ENCODE data around the gene TMEM132C.

DNA sequence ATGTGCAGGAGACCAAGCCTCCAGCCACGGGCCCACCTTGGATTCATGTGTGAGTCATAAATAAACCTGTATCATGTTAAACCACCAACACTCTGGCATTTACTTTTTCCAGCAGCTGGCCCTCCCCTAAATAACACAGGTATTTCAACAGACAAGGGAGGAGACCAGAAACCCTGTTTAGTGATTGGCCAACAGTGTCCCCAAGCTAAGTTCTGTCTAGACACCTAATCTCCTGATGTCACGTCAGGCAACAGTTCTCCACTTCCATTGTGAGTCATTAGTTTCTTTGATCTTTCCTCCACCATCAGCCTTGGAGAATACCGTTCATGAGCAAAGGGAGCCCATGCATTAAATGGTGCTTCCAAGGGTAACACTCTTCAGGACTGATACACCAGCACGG lies 196.9 kb downstream of the TMEM132C start:
- TF ChIP-seq, protein P1, sequence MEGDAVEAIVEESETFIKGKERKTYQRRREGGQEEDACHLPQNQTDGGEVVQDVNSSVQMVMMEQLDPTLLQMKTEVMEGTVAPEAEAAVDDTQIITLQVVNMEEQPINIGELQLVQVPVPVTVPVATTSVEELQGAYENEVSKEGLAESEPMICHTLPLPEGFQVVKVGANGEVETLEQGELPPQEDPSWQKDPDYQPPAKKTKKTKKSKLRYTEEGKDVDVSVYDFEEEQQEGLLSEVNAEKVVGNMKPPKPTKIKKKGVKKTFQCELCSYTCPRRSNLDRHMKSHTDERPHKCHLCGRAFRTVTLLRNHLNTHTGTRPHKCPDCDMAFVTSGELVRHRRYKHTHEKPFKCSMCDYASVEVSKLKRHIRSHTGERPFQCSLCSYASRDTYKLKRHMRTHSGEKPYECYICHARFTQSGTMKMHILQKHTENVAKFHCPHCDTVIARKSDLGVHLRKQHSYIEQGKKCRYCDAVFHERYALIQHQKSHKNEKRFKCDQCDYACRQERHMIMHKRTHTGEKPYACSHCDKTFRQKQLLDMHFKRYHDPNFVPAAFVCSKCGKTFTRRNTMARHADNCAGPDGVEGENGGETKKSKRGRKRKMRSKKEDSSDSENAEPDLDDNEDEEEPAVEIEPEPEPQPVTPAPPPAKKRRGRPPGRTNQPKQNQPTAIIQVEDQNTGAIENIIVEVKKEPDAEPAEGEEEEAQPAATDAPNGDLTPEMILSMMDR (conservative IDR thresholded peaks at IDR 0.05; ENCODE audit: low read length): no peak
- no peak for TF ChIP-seq EZH2phosphoT487 (IDR thresholded peaks at IDR 0.05; ENCODE audit: borderline replicate concordance, low read depth, low read length)

Measured in OCI-LY7 (cell line).